ENCODE results near the gene SULT2B1.

DNA sequence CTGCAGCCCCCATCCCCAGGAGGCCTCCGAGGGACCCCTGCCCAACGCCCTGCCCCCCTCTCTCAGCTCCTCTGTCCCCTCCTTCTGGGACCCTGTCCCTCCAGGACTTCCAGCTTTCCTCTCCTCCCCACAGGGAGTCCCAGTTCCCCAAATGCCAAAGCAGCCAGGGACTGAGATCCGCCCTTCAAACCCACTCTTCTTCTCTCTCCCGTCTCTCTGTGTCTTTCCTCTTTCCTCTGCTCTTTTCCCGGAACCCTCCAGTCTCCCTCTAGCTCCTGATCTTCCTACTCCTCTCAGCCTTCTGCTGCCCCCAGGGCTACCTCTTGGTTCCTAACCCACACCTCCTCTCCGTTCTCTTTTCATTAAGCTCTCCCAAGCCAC lies 93.6 kb downstream of the SULT2B1 start:
- TF ChIP-seq, protein P1, sequence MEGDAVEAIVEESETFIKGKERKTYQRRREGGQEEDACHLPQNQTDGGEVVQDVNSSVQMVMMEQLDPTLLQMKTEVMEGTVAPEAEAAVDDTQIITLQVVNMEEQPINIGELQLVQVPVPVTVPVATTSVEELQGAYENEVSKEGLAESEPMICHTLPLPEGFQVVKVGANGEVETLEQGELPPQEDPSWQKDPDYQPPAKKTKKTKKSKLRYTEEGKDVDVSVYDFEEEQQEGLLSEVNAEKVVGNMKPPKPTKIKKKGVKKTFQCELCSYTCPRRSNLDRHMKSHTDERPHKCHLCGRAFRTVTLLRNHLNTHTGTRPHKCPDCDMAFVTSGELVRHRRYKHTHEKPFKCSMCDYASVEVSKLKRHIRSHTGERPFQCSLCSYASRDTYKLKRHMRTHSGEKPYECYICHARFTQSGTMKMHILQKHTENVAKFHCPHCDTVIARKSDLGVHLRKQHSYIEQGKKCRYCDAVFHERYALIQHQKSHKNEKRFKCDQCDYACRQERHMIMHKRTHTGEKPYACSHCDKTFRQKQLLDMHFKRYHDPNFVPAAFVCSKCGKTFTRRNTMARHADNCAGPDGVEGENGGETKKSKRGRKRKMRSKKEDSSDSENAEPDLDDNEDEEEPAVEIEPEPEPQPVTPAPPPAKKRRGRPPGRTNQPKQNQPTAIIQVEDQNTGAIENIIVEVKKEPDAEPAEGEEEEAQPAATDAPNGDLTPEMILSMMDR (IDR thresholded peaks at IDR 0.05) = no peak
- no peak for TF ChIP-seq POLR2A (IDR thresholded peaks at IDR 0.05)
